ENCODE measurements around the gene HNRNPUL1.

Gene HNRNPUL1

GRCh38 chr19:41309180-41310032 is 45.2 kb downstream of the HNRNPUL1 start:
- peak; percentile 47 for DNase-seq

GRCh38 chr19:41310033-41310831 is 46.1 kb downstream of the HNRNPUL1 start, which contains the start of gene CCDC97:
Gene CCDC97 (plus strand): TSS chr19:41310172. CDS start chr19:41310311, 139 bp downstream.
- peak; percentile 92 for DNase-seq

- no peak for DNase-seq
Observed at GRCh38 chr19:41311072-41311471, 46.9 kb downstream of the HNRNPUL1 start.

- no peak for DNase-seq
Observed at GRCh38 chr19:41311613-41312012, 47.4 kb downstream of the HNRNPUL1 start.

GRCh38 chr19:41316306-41316920 is 52.2 kb downstream of the HNRNPUL1 start:
- DNase-seq: no peak

- no peak for DNase-seq
Observed at GRCh38 chr19:41318696-41319499, 54.7 kb downstream of the HNRNPUL1 start.

- no peak for DNase-seq
Observed at GRCh38 chr19:41319500-41320184, 55.5 kb downstream of the HNRNPUL1 start.

GRCh38 chr19:41320185-41320518 is 56.0 kb downstream of the HNRNPUL1 start:
- DNase-seq: no peak

GRCh38 chr19:41320568-41320967 is 56.4 kb downstream of the HNRNPUL1 start:
- DNase-seq: no peak

- no peak for DNase-seq
Observed at GRCh38 chr19:41321204-41321599, 57.0 kb downstream of the HNRNPUL1 start.

GRCh38 chr19:41321600-41322270 is 57.6 kb downstream of the HNRNPUL1 start:
- DNase-seq: no peak

GRCh38 chr19:41322451-41322850 is 58.3 kb downstream of the HNRNPUL1 start:
- DNase-seq: no peak

GRCh38 chr19:41323023-41323422 is 58.9 kb downstream of the HNRNPUL1 start:
- no peak for DNase-seq

- DNase-seq: no peak
Observed at GRCh38 chr19:41323430-41324125, 59.4 kb downstream of the HNRNPUL1 start.

- DNase-seq: no peak
Observed at GRCh38 chr19:41324231-41324702, 60.1 kb downstream of the HNRNPUL1 start.

- DNase-seq: peak; percentile 42
Observed at GRCh38 chr19:41324921-41325639, 60.9 kb downstream of the HNRNPUL1 start.

GRCh38 chr19:41325640-41325946 is 61.4 kb downstream of the HNRNPUL1 start:
- DNase-seq: no peak

- DNase-seq: peak; percentile 54
Observed at GRCh38 chr19:41325947-41326706, 62.0 kb downstream of the HNRNPUL1 start.

- no peak for DNase-seq
Observed at GRCh38 chr19:41327076-41327575, 63.0 kb downstream of the HNRNPUL1 start.

Measured in stimulated activated CD8-positive, alpha-beta memory T cell treated with anti-CD3 and anti-CD28 coated beads, Interleukin-4, amount 100 ng/mL, for 48 hours (primary cell).